GM19438 (cell line): ENCODE data around the gene EMCN.
"Not testable (repeated sequence)": the region's sequence is repeated elsewhere in the genome, so short reads cannot be mapped to it uniquely, and the experiment has no call there.

Experiments used
- ATAC-seq: cut with Tn5 transposase; IDR thresholded peaks from one replicate; pipeline ENCODE4 v1.9.1; 2021; ENCODE audit warnings: low read depth; ENCODE audit not compliant: unreplicated experiment

EMCN gene

GRCh38 chr4:100517864-100518341 lies at the start of gene EMCN:
Gene EMCN (minus strand): TSS chr4:100518022. CDS start chr4:100517914, 108 bp downstream.
- no peak for ATAC-seq

GRCh38 chr4:100566396-100566795 lies 48.6 kb upstream of the EMCN start:
- ATAC-seq = no peak

GRCh38 chr4:100557306-100557705 lies 39.5 kb upstream of the EMCN start:
- no peak for ATAC-seq

GRCh38 chr4:100555611-100556337 lies 38.0 kb upstream of the EMCN start:
- no peak for ATAC-seq

- no peak for ATAC-seq
Observed at GRCh38 chr4:100548200-100548560, 30.4 kb upstream of the EMCN start.

- no peak for ATAC-seq
Observed at GRCh38 chr4:100547541-100548199, 29.8 kb upstream of the EMCN start.

GRCh38 chr4:100545427-100545826 lies 27.6 kb upstream of the EMCN start:
- no peak for ATAC-seq

GRCh38 chr4:100540131-100540530 lies 22.3 kb upstream of the EMCN start:
- ATAC-seq = no peak

- ATAC-seq = no peak
Observed at GRCh38 chr4:100539706-100540105, 21.9 kb upstream of the EMCN start.

- ATAC-seq = no peak
Observed at GRCh38 chr4:100533741-100534140, 15.9 kb upstream of the EMCN start.

- ATAC-seq = not testable (repeated sequence)
Observed at GRCh38 chr4:100530161-100530560, 12.3 kb upstream of the EMCN start.

GRCh38 chr4:100525686-100526085 lies 7.9 kb upstream of the EMCN start:
- ATAC-seq = no peak

- no peak for ATAC-seq
Observed at GRCh38 chr4:100519205-100519604, 1.4 kb upstream of the EMCN start.

- no peak for ATAC-seq
Observed at GRCh38 chr4:100516225-100516624, 1.6 kb downstream of the EMCN start.

GRCh38 chr4:100511896-100512295 lies 5.9 kb downstream of the EMCN start:
- ATAC-seq = no peak

GRCh38 chr4:100510551-100510950 lies 7.3 kb downstream of the EMCN start:
- ATAC-seq = no peak

- no peak for ATAC-seq
Observed at GRCh38 chr4:100509386-100509785, 8.4 kb downstream of the EMCN start.

GRCh38 chr4:100508691-100509090 lies 9.1 kb downstream of the EMCN start:
- no peak for ATAC-seq

GRCh38 chr4:100504086-100504874 lies 13.5 kb downstream of the EMCN start:
- ATAC-seq = no peak

- ATAC-seq = no peak
Observed at GRCh38 chr4:100497791-100498190, 20.0 kb downstream of the EMCN start.

GRCh38 chr4:100495074-100495473 lies 22.7 kb downstream of the EMCN start:
- ATAC-seq = no peak
